IPS-20b (cell line): ENCODE measurements around the gene UBE3B.
A peak's percentile ranks its signal among the peaks of the same experiment; 100 is the strongest.

Experiments
- H3K27ac ChIP-seq: one replicate; pipeline ENCODE4 v1.5.1; 2013; ENCODE audit warnings: low read length
- H3K27me3 ChIP-seq: 2 replicates; pipeline ENCODE4 v1.6.1; 2013; ENCODE audit warnings: mild to moderate bottlenecking, low read length, inconsistent platforms; ENCODE audit not compliant: insufficient read depth
- H3K36me3 ChIP-seq: 2 replicates; pipeline ENCODE4 v1.6.1; 2013; ENCODE audit warnings: low read depth, mild to moderate bottlenecking, inconsistent platforms, low read length, moderate library complexity; ENCODE audit not compliant: insufficient read depth
- H3K4me1 ChIP-seq: 2 replicates; pipeline ENCODE4 v1.6.1; 2013; ENCODE audit warnings: mild to moderate bottlenecking, control low read depth, inconsistent platforms, low read length, moderate library complexity; ENCODE audit not compliant: insufficient read depth
- H3K4me3 ChIP-seq: 2 replicates; pipeline ENCODE4 v1.5.1; 2013; ENCODE audit warnings: mild to moderate bottlenecking, low read length, inconsistent platforms
- H3K9ac ChIP-seq: 2 replicates; pipeline ENCODE4 v1.6.1; 2013; ENCODE audit warnings: low read depth, mild to moderate bottlenecking, inconsistent platforms, low read length, moderate library complexity
- H3K9me3 ChIP-seq: 2 replicates; pipeline ENCODE4 v1.6.1; 2013; ENCODE audit warnings: mild to moderate bottlenecking, low read depth, low read length, inconsistent platforms; ENCODE audit not compliant: insufficient read depth

The UBE3B gene

DNA sequence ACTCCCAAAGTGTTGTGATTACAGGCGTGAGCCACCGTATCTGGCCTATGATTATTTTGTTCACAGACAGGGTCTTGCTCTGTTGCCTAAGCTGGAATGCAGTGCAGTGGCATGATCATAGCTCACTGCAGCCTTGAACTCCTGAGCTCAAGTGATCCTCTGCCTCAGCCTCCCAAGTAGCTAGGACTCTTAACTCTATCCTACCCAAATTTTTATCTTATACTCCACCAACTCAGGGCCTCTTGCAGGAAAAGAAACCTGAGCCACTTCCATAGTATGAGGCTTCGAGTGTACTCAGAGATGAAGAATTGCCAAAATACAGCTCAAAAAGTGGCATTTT, 95.0 kb downstream of the UBE3B start:
- Histone ChIP-seq H3K4me3 (peak overlapping the region; percentile 97), H3K27ac (peak overlapping the region; percentile 75), H3K27me3 (no peaks in the 10 kb centered on the region), H3K36me3 (peaks cover 45% of the 10 kb centered on the region; the same call in 1 of the 2 replicates), H3K9me3 (no peaks in the 10 kb centered on the region), H3K9ac (peak overlapping the region; percentile 75; the same call in 1 of the 2 replicates), H3K4me1 (peaks cover 6% of the 10 kb centered on the region; the same call in 1 of the 2 replicates)

DNA sequence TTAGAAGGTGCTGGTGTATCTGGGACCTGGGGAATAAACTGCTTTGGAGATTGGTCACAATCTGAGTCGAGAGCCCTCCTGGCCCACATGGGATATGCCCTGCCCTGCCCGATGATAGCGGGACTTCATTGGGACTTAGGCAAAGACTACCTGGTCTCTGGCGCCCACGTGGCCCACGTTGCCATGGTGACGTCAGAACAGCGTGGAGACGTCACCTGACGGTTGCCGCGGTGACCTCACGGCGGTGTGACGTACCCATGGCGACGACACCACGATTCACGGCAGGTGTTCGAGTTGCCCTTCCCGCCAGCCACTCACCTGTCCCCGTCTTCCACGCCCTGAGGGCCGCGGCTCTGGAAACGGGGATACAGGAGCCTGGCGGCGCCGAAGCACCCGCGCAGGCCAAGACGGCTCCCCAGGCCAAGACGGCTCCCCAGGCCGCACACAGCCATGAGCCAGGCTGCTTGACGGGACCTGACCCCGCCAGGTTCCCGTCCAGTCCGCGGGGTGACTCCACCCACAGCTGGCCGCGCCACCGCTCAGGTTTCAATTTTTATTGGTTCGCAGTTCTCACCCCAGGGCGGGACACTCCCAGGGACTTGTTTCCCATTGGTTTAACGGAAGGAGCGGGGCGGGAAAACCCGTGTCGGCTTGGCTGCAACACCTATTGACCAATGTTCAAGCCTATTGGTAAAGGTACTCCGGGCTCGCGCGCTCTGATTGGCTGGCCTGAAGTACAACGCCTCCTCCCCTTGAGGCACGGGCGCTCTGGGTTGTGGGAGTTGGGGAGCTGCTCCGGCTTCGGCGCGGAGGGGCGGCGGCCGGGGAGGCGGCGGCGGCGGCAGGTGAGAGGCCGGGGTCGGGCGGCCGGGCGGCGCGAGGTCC, 95.8 kb downstream of the UBE3B start, which contains the start of the genes MMAB and MVK:
TSS of gene MMAB (minus strand) at position 476 of the 885 bp plus-strand sequence. CDS start at position 452, 24 bp downstream.
TSS of gene MVK (plus strand) at position 766 of the 885 bp plus-strand sequence. CDS start 1,029 bp downstream, outside the sequence.
- H3K36me3 ChIP-seq: peaks cover 46% of the 10 kb centered on the region
- no peaks in the 10 kb centered on the region for H3K9me3 ChIP-seq
- peak within 1 kb of the TSS; percentile 97 for H3K4me3 ChIP-seq
- H3K27me3 ChIP-seq: no peaks in the 10 kb centered on the region
- peaks cover 6% of the 10 kb centered on the region; the same call in 1 of the 2 replicates for H3K4me1 ChIP-seq
- H3K27ac ChIP-seq: peak within 1 kb of the TSS; percentile 75
- H3K9ac ChIP-seq: peak within 1 kb of the TSS; percentile 88; the same call in 1 of the 2 replicates

DNA sequence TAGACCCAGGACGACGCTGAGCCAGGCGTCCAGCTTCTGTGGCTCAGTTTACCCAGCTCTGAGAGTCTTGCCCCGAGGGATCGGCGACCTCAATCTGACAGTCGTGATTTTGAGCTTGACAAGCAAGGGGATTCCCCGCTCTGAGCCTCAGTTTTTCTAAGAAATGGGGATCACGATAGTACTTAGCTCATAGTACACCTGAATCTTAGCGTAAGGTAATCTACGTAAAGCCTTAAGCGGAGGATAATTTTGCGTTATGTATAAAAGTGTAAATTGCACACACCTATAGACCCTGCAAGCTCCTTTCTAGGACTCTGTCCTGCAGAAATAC, 96.4 kb downstream of the UBE3B start:
- peaks cover 48% of the 10 kb centered on the region for H3K36me3 ChIP-seq
- H3K9ac ChIP-seq: peak overlapping the region; percentile 88; the same call in 1 of the 2 replicates
- H3K27me3 ChIP-seq: no peaks in the 10 kb centered on the region
- no peaks in the 10 kb centered on the region for H3K9me3 ChIP-seq
- H3K27ac ChIP-seq: no peak overlapping the region
- H3K4me3 ChIP-seq: peak overlapping the region; percentile 97
- H3K4me1 ChIP-seq: peaks cover 6% of the 10 kb centered on the region; the same call in 1 of the 2 replicates

DNA sequence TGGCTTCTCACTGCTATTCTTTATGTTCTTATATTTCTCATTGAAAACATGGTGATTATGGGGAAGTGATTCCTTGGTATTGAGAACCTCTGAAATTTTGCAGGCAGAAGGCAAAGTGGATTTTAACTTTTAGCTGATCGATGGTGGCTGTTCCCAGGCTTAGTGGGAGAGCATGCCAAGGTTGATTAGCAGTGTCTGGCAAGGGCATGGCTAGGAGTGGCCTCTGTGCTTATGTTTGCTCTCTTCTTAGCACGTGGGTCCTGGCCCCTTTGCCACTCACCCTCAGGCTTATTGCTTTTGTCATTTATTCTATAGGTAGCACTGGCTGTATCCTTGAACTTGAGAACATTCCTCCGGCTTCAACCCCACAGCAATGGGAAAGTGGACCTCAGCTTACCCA, 98.2 kb downstream of the UBE3B start:
- Histone ChIP-seq H3K27ac (no peak overlapping the region), H3K36me3 (peaks cover 58% of the 10 kb centered on the region), H3K27me3 (no peaks in the 10 kb centered on the region), H3K4me1 (peaks cover 6% of the 10 kb centered on the region; the same call in 1 of the 2 replicates), H3K9me3 (no peaks in the 10 kb centered on the region), H3K4me3 (no peak overlapping the region), H3K9ac (no peak overlapping the region)

DNA sequence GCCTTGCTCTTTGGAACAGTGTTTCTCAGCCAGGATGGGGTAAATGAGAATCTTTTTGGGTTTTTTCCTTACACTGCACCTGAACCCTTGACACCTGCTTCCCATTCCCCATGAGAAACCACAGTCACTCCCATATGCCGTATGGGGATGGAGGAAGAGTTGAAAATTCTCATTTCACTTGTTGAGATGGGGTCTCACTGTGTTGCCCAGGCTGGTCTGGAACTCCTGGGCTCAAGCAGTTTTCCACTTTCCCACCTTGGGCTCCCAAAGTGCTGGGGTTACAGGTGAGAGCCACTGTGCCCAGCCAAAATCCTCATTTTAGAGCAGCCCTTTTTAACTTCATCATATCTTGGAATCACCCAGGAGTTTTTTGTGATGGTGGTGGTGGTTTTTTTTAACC, 99.9 kb downstream of the UBE3B start:
- H3K36me3 ChIP-seq: peaks cover 65% of the 10 kb centered on the region
- no peak overlapping the region for H3K4me3 ChIP-seq
- H3K9me3 ChIP-seq: no peaks in the 10 kb centered on the region
- H3K4me1 ChIP-seq: peaks cover 6% of the 10 kb centered on the region
- H3K27ac ChIP-seq: no peak overlapping the region
- no peaks in the 10 kb centered on the region for H3K27me3 ChIP-seq
- no peak overlapping the region for H3K9ac ChIP-seq

DNA sequence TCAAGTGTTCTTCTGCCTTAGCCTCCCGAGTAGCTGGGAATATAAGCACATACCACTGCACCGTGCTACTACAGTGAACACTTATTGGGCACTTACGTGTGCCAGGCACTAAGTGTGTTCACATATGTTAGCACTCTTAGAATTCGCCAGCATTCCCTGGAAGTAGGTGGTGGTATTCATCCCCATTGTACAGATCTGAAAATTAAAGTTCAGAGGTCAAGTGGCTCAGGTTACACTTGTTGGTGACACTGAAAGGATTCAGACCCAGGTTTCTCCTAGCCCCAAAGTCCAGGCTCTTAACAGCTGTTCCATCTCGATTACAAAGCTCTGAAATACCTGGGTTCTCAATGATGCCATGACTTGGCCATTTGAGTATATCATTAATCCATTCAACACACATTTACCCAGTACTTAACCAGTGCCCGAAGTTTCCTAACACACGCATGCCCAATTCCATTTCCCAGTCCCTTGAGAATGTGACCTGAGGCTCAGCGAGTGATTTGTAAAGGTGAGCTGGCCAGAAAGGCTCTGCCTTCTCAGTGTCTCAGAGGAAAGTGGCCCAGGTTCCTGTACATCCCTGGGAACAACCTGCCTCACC, 101.0 kb downstream of the UBE3B start:
- Histone ChIP-seq H3K4me1 (no peaks in the 10 kb centered on the region; the same call in 1 of the 2 replicates), H3K9ac (no peak overlapping the region), H3K36me3 (peaks cover 65% of the 10 kb centered on the region), H3K9me3 (no peaks in the 10 kb centered on the region), H3K27me3 (no peaks in the 10 kb centered on the region), H3K27ac (no peak overlapping the region), H3K4me3 (no peak overlapping the region)

DNA sequence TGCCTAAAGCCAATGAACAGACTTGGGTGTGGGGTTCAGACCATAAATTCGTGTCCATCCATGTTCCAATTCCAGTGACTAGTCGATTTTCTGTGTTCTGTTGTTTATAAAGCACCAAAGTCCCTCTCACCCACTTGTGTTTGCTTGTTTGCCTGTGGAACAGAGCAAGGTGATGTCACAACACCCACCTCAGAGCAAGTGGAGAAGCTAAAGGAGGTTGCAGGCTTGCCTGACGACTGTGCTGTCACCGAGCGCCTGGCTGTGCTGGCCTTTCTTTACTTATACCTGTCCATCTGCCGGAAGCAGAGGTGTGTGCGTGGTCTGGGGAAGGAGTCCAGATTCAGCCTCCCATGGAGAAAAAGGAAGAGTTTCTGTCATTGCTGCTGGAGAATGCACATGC, 102.2 kb downstream of the UBE3B start:
- Histone ChIP-seq H3K36me3 (peaks cover 75% of the 10 kb centered on the region), H3K27ac (no peak overlapping the region), H3K9ac (no peak overlapping the region), H3K27me3 (no peaks in the 10 kb centered on the region), H3K4me3 (no peak overlapping the region), H3K9me3 (no peaks in the 10 kb centered on the region), H3K4me1 (no peaks in the 10 kb centered on the region; the same call in 1 of the 2 replicates)

DNA sequence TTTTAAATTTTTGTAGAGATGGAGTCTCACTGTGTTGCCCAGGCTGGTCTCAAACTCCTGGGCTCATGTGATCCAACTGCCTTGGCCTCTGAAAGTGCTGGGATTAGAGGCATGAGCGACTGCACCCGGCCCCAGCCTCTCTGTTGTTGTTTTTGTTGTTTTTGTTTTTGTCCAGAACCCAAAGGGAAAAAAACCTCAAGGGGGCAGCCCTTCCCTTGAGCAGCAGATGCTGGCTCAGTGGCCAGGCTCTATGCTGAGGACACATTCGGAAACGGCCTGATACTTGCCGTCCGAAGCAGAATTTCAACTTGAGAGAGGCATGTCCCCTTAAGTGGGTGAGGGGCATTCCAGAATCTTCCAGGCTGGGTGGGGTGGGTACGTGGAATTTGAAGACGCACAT, 102.8 kb downstream of the UBE3B start:
- Histone ChIP-seq H3K9me3 (no peaks in the 10 kb centered on the region), H3K27me3 (no peaks in the 10 kb centered on the region), H3K36me3 (peaks cover 75% of the 10 kb centered on the region), H3K9ac (no peak overlapping the region), H3K4me1 (no peaks in the 10 kb centered on the region; the same call in 1 of the 2 replicates), H3K27ac (no peak overlapping the region), H3K4me3 (no peak overlapping the region)

DNA sequence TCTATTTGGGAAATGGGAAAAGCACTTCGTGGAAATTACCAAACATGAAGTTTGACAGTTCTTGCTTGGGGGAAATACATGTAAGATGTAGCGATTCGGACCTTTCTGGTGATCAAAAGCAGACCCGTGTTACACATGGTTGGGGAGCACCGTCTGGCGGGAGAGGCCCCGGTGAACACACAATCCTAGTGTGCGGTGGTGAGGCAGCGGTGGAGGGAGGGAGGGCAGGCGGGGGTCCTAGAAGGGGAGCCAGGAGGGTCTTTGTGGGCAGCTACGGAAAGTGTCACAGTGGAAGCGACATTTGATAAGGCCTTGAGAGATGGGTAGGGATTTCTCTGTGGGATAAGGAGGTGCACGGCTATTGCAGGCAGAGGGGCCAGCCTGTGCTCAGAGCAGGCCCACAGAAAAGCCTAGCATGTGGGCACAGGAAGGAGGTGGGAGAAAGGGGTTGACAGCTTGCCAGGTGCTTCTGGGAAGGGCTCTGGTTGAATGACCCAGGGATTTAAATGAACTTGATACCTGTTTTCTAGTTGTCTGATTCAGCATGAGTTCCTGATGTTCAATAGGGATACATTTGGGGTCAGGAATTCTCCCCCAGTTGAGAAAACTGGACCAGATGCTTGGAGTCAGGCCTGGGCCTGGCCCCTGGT, 103.4 kb downstream of the UBE3B start:
- Histone ChIP-seq H3K9ac (no peak overlapping the region), H3K36me3 (peaks cover 72% of the 10 kb centered on the region), H3K4me3 (no peak overlapping the region)

DNA sequence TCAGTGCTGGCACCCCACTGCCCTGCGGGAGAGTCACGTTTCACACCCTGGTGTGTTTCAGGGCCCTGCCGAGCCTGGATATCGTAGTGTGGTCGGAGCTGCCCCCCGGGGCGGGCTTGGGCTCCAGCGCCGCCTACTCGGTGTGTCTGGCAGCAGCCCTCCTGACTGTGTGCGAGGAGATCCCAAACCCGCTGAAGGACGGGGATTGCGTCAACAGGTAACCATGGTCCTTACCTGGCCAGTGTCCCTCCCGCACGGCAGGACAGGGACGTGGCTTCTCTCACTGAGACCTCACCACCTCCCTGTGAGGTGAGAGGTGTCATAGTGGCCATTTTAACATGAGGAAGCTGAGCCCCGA, 103.9 kb downstream of the UBE3B start:
- Histone ChIP-seq H3K36me3 (peaks cover 69% of the 10 kb centered on the region), H3K9ac (no peak overlapping the region), H3K27me3 (no peaks in the 10 kb centered on the region), H3K9me3 (no peaks in the 10 kb centered on the region), H3K4me1 (no peaks in the 10 kb centered on the region; the same call in 1 of the 2 replicates), H3K4me3 (no peak overlapping the region), H3K27ac (no peak overlapping the region)

More for the DNA sequence above, 103.4 kb downstream of the UBE3B start:
- no peaks in the 10 kb centered on the region for H3K9me3 ChIP-seq
- no peaks in the 10 kb centered on the region for H3K27me3 ChIP-seq
- no peaks in the 10 kb centered on the region; the same call in 1 of the 2 replicates for H3K4me1 ChIP-seq
- no peak overlapping the region for H3K27ac ChIP-seq

DNA sequence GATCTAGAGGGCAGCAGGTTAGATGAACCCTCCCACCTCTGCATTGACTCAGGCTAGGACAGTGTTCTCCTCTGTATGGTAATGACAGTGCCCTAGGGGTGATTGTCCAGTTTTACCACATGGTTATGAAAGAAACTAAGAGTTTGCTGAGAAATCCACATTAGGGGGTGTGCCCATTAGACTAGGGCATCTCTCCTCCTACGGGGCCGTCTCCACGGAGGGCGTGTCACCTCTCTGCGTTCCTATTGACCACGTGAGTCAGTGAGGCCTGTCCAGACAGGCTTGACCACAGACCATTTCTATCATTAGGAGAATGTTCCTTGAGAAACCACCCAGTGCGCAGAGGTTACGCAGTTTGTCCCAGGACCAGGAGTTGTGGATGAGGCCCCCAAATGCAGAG, 104.4 kb downstream of the UBE3B start:
- no peak overlapping the region for H3K27ac ChIP-seq
- H3K27me3 ChIP-seq: no peaks in the 10 kb centered on the region
- H3K4me3 ChIP-seq: no peak overlapping the region
- H3K9ac ChIP-seq: no peak overlapping the region
- H3K9me3 ChIP-seq: no peaks in the 10 kb centered on the region
- H3K36me3 ChIP-seq: peaks cover 69% of the 10 kb centered on the region
- H3K4me1 ChIP-seq: no peaks in the 10 kb centered on the region; the same call in 1 of the 2 replicates
